DOHH2 (cell line): ENCODE data around the gene CRTAC1.

Source experiments
- CTCF ChIP-seq: fragments of 200-600 bp; sonication (generic); IDR thresholded peaks from one replicate; pipeline ENCODE4 v1.5.1; 2014; ENCODE audit warnings: antibody characterized with exemption, mild to moderate bottlenecking, low read depth, low read length; ENCODE audit not compliant: poor library complexity, severe bottlenecking
- EZH2phosphoT487 ChIP-seq: fragments of 200-600 bp; sonication (generic); IDR thresholded peaks from 2 replicates; pipeline ENCODE4 v1.6.1; 2017; ENCODE audit warnings: borderline replicate concordance, mild to moderate bottlenecking, antibody characterized with exemption, low read length, moderate library complexity, mixed read lengths

GRCh38 chr10:97827702-97828291, 202.6 kb downstream of the CRTAC1 start:
- TF ChIP-seq CTCF (no peak), EZH2phosphoT487 (no peak)
